GM18507 (cell line): Measurements from ENCODE around the gene NAT8L.
"Not testable (repeated sequence)": the region's sequence is repeated elsewhere in the genome, so short reads cannot be mapped to it uniquely, and the experiment has no call there.

Source experiments
- DNase-seq: peaks from one replicate; pipeline ENCODE4 v3.0.0; 2011; ENCODE audit warnings: low read depth; ENCODE audit not compliant: insufficient read length; ENCODE audit errors: extremely low spot score
- FAIRE-seq: peaks from 2 replicates; lab custom pipeline; 2011; peaks lifted over from hg19 to GRCh38; lab: Jason Lieb, UNC

NAT8L gene

GRCh38 chr4:2059046-2059725 is at the start of gene NAT8L:
TSS of gene NAT8L (plus strand) at chr4:2059327. CDS start at chr4:2059512, 185 bp downstream.
- DNase-seq (no peak), FAIRE-seq (no peak)

DNA sequence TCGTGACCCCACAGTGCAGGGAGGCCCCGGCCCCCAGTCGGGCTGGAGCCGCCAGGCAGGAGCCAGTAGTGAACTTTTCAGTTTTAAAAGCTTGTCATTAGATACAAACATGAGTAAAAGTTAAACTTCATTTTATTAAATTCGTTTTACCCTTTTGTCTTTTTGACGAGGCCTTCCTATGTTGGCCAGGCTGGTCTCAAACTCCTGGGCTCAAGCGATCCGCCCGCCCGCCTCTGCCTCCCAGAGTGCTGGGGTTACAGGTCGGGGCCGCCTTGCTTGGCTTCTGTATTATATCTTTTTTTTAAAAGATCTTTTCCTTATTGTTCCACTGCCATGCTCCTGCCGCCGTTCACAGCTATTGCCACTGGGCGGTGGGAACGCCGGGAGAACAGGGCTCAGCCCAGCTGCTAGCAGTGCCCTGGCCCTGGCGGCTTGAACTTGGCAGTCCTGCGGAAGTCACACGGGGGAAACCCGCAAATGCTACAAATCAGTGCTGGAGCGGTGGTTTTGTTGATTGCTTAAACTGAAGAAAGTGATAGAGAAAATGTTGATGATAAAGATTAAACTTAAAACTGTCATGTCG is 49.4 kb upstream of the NAT8L start:
- DNase-seq (no peak), FAIRE-seq (peak; percentile 39)

DNA sequence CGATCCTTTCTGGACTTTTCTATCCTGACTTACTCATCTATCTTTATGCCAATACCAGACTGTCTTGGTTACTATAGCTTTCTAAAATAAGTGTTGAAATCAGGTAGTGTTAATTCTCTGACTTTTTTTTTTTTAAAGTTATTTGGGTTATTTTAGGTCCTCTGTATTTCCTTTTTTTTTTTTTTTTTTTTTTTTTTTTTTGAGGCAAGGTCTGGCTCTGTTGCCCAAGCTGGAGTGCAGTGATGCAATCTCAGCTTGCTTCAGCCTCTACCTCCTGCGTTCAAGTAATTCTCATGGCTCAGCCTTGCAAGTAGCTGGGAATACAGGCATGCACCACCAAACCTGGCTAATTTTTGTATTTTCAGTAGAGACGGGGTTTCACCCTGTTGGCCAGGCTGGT is 47.5 kb upstream of the NAT8L start:
- DNase-seq (no peak), FAIRE-seq (no peak)

- DNase-seq, result no peak
- no peak for FAIRE-seq
These were observed 44.1 kb upstream of the NAT8L start for GRCh38 chr4:2015008-2015407.

- not testable (repeated sequence) for FAIRE-seq, DNase-seq
These were observed 37.6 kb upstream of the NAT8L start for GRCh38 chr4:2021358-2022018.

- no peak for FAIRE-seq
- DNase-seq, result no peak
These were observed 34.4 kb upstream of the NAT8L start for GRCh38 chr4:2024683-2025082.

GRCh38 chr4:2025817-2026216 is 33.3 kb upstream of the NAT8L start:
- no peak for FAIRE-seq
- DNase-seq, result no peak

- FAIRE-seq, DNase-seq: not testable (repeated sequence)
These were observed 32.0 kb upstream of the NAT8L start for GRCh38 chr4:2027120-2027519.

GRCh38 chr4:2031161-2031560 is 28.0 kb upstream of the NAT8L start:
- not testable (repeated sequence) for DNase-seq, FAIRE-seq

DNA sequence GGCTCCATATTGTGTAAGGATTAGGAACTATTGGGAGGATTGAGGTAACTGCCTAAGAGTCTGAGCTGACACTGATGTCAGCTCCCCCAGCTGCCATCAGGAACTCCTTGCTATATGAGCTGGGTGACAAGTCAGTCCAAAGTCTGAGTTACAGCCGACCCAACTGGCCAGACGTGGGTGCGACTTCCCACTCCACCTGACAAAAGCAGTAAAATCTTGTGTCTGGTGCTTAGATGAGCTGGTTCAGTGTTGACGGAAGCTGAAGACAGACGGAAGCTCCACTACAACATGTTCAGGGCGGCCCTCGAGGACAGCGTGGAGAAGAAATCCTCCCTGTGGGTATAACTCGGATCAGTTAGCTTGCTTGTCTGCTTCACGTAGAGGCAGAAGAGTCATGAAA is 22.8 kb upstream of the NAT8L start:
- FAIRE-seq (no peak), DNase-seq (no peak)

GRCh38 chr4:2036866-2037265 is 22.3 kb upstream of the NAT8L start:
- no peak for DNase-seq

GRCh38 chr4:2040391-2041238 is 18.5 kb upstream of the NAT8L start:
- no peak for FAIRE-seq
- no peak for DNase-seq

More at GRCh38 chr4:2036866-2037265, 22.3 kb upstream of the NAT8L start:
- FAIRE-seq, result no peak

DNA sequence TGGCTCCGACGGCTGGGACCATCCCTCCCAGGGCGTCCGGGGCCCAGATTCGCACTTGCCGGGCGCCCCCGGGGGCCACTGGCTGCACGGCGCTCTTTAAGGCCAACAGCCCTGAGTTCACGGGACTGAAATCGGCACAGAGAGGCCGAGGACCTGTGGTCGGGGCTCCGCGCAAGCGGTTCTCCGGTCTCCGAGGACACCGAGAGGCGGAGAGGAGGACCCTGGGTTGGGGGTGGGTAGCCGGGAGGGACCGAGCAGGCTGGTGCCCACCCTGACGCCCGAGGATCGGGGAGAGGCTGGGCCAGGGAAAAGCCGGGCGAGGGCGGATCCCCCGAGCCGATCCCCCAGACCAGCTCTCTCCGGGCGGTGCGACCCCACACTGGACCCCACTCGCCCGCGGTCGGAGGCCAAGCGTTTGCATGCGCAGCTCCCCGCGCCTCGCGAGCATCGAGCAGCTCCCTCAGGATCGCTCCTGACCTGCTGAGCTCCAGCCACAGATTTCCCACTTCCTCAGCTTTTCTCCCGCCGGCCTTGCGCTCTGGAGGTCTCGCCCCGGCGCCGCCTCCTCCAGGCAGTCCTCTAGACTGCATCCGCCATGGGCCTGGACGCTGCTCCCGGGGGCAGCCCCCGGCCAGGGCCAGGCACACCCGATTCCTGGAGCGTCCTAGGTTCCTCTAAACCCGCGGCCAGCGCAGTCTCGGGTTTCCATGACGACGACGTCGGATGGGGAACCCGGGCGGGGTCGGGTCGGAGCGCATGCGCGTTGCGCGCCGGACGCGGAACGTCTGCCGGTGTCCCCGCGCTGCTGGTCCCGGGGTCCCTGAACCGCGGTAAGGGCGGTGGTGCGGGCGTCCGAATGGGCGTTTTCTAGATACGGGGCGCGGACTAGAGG is 17.6 kb upstream of the NAT8L start:
- peak; percentile 84 for FAIRE-seq

GRCh38 chr4:2042204-2042946 is 16.8 kb upstream of the NAT8L start:
- FAIRE-seq (no peak), DNase-seq (no peak)

More for the DNA sequence above, 17.6 kb upstream of the NAT8L start:
- peak; percentile 92 for DNase-seq

GRCh38 chr4:2042947-2043395 is 16.2 kb upstream of the NAT8L start:
- DNase-seq (no peak), FAIRE-seq (no peak)

GRCh38 chr4:2043396-2044118 is 15.6 kb upstream of the NAT8L start:
- FAIRE-seq (no peak), DNase-seq (no peak)

DNA sequence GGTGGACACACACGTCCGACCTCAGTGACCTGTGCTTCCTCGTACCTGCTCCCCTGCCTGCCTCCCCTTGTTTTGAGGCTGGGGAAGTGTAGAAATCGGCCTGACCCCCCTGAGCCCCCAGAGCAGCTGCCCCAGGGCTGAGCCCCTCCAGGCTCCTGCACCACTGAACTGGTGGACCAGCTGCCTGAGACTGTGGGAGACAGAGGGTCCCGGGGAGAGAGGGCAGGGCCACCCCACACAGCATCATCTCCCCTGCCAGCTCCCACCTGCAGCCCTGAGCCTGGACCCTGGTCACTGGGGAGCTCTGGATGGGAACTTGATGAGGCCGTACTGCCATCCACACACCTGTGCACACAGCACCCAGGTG is 15.0 kb upstream of the NAT8L start:
- FAIRE-seq (no peak), DNase-seq (no peak)
